Caco-2 (cell line): Measurements from ENCODE around the gene USH2A. TPM values are rescaled to one million over a fixed set of nuclear protein-coding genes. Genes with fewer than 3 reads are reported as not detected.

Experiments used
- BruUV-seq: library from RNA; stranded (reverse); fragments of 400-500 nt; replicated peaks from 2 replicates; lab custom pipeline; 2021; lab: Mats Ljungman, UMichigan
- CTCF ChIA-PET: fragments of 300-600 bp; sonication (Branson Sonifier 250); formaldehyde crosslinking; loops from one replicate; lab custom pipeline; 2022; ENCODE audit warnings: antibody characterized with exemption; lab: Charles Lee
- POLR2A ChIA-PET: fragments of 300-600 bp; sonication (Branson Sonifier 250); formaldehyde crosslinking; loops from one replicate; lab custom pipeline; 2022; ENCODE audit warnings: antibody characterized with exemption; lab: Charles Lee
- DNase-seq, 2 experiments: peaks; one replicate each; pipeline versions ENCODE4 v3.0.0 to v3.0.0-alpha.2; 2020 to 2022
- H3K27me3 ChIP-seq: replicated peaks from 2 replicates; pipeline ENCODE4 v1.6.0; 2011; ENCODE audit warnings: low read length; ENCODE audit not compliant: control insufficient read depth, insufficient read depth
- H3K36me3 ChIP-seq: 2 replicates; pipeline ENCODE4 v1.5.1; 2011; ENCODE audit warnings: low read length; ENCODE audit not compliant: control insufficient read depth, insufficient read depth
- H3K4me1 ChIP-seq: fragments of 250-450 bp; sonication (Bioruptor Pico); 2 replicates; pipeline ENCODE4 v1.5.1; 2020; ENCODE audit warnings: mild to moderate bottlenecking
- H3K4me3 ChIP-seq: 2 replicates; pipeline ENCODE4 v1.5.1; 2011; ENCODE audit warnings: low read depth, mild to moderate bottlenecking, control low read depth, low read length
- H3K9me3 ChIP-seq: fragments of 250-450 bp; sonication (Bioruptor Pico); 2 replicates; pipeline ENCODE4 v1.5.1; 2020; ENCODE audit warnings: mild to moderate bottlenecking, moderate library complexity
- H3K27ac Mint-ChIP-seq: one replicate; pipeline ENCODE4 v1.8.0; 2022; ENCODE audit warnings: mixed read lengths; ENCODE audit not compliant: unreplicated experiment
- H3K27me3 Mint-ChIP-seq: one replicate; pipeline ENCODE4 v1.8.0; 2022; ENCODE audit warnings: mixed read lengths; ENCODE audit not compliant: insufficient read depth, unreplicated experiment
- H3K36me3 Mint-ChIP-seq: one replicate; pipeline ENCODE4 v1.8.0; 2022; ENCODE audit warnings: mild to moderate bottlenecking, mixed read lengths; ENCODE audit not compliant: insufficient read depth, unreplicated experiment
- H3K4me1 Mint-ChIP-seq: one replicate; pipeline ENCODE4 v1.8.0; 2022; ENCODE audit warnings: low read depth, mixed read lengths; ENCODE audit not compliant: unreplicated experiment
- H3K4me3 Mint-ChIP-seq: one replicate; pipeline ENCODE4 v1.8.0; 2022; ENCODE audit warnings: mild to moderate bottlenecking, moderate library complexity, mixed read lengths; ENCODE audit not compliant: unreplicated experiment
- H3K9me3 Mint-ChIP-seq: one replicate; pipeline ENCODE4 v1.8.0; 2022; ENCODE audit warnings: mixed read lengths; ENCODE audit not compliant: unreplicated experiment
- CTCF ChIP-seq, 2 experiments: fragments of 200-600 bp in 1 of 2; IDR thresholded peaks; 1 replicate in 1 of 2; 2 replicates in 1 of 2; pipeline versions ENCODE4 v1.5.1 to v1.8.0; 2011 to 2022; ENCODE audit warnings: antibody characterized with exemption in 1 of 2, control low read depth in 1 of 2, inconsistent platforms in 1 of 2, low read depth in 1 of 2, low read length in 1 of 2, mild to moderate bottlenecking in 1 of 2, moderate library complexity in 1 of 2; ENCODE audit not compliant: insufficient read depth in 1 of 2, severe bottlenecking in 1 of 2, unreplicated experiment in 1 of 2
- intact Hi-C: fragments of 100-400 bp; cut with micrococcal nuclease; formaldehyde crosslinking; loops from one replicate; pipeline ENCODE4 v1.10.0; 2022; ENCODE audit not compliant: unreplicated experiment
- total RNA-seq: library from RNA; stranded (reverse); gene quantifications from 2 replicates; pipeline ENCODE4 v1.2.3, GENCODE V29; 2022

The USH2A gene
- total RNA-seq, 1 experiment from 2014 or later: 0.11 TPM

- H3K36me3 Mint-ChIP-seq: no peaks in the 10 kb centered on the region
- H3K4me3 Mint-ChIP-seq: no peak overlapping the region
- Histone ChIP-seq H3K36me3 (no peaks in the 10 kb centered on the region), H3K4me1 (no peaks in the 10 kb centered on the region), H3K4me3 (no peak overlapping the region), H3K9me3 (no peaks in the 10 kb centered on the region), H3K27me3 (no peaks in the 10 kb centered on the region; the same call in 1 of the 2 replicates)
- ChIA-PET CTCF (no interaction called here), POLR2A (no interaction called here)
- no peak for TF ChIP-seq CTCF (IDR thresholded peaks at IDR 0.05; ENCODE audit: insufficient read depth in 1 of 2, low read depth in 1 of 2, low read length in 1 of 2, severe bottlenecking in 1 of 2, unreplicated experiment in 1 of 2)
- no peak overlapping the region for H3K27ac Mint-ChIP-seq
- no peaks in the 10 kb centered on the region for H3K9me3 Mint-ChIP-seq
- no peaks in the 10 kb centered on the region for H3K4me1 Mint-ChIP-seq
- intact Hi-C loops: no loop called here
- H3K27me3 Mint-ChIP-seq: no peaks in the 10 kb centered on the region
- no peak for DNase-seq
- no TSS peak for BruUV-seq
Measured at GRCh38 chr1:216410026-216410425, 13.2 kb downstream of the USH2A start.

- H3K27ac Mint-ChIP-seq: no peak overlapping the region
- no peaks in the 10 kb centered on the region for H3K27me3 Mint-ChIP-seq
- no peaks in the 10 kb centered on the region for H3K4me1 Mint-ChIP-seq
- no TSS peak for BruUV-seq
- no peaks in the 10 kb centered on the region for H3K27me3 ChIP-seq
- no peaks in the 10 kb centered on the region for H3K4me1 ChIP-seq
- TF ChIP-seq CTCF (IDR thresholded peaks at IDR 0.05; ENCODE audit: insufficient read depth in 1 of 2, low read depth in 1 of 2, low read length in 1 of 2, severe bottlenecking in 1 of 2, unreplicated experiment in 1 of 2): no peak
- H3K4me3 ChIP-seq: no peak overlapping the region
- H3K9me3 ChIP-seq: no peaks in the 10 kb centered on the region
- no peaks in the 10 kb centered on the region for H3K36me3 Mint-ChIP-seq
- no peaks in the 10 kb centered on the region for H3K9me3 Mint-ChIP-seq
- POLR2A ChIA-PET: no interaction called here
- no peak overlapping the region for H3K4me3 Mint-ChIP-seq
- no peaks in the 10 kb centered on the region for H3K36me3 ChIP-seq
- CTCF ChIA-PET: no interaction called here
- no peak for DNase-seq
- intact Hi-C loops: no loop called here
Measured at GRCh38 chr1:216390956-216391355, 32.3 kb downstream of the USH2A start.

- no peaks in the 10 kb centered on the region for H3K27me3 Mint-ChIP-seq
- Histone ChIP-seq H3K27me3 (no peaks in the 10 kb centered on the region), H3K4me3 (no peak overlapping the region), H3K9me3 (no peaks in the 10 kb centered on the region), H3K36me3 (no peaks in the 10 kb centered on the region), H3K4me1 (no peaks in the 10 kb centered on the region)
- H3K4me1 Mint-ChIP-seq: no peaks in the 10 kb centered on the region
- no peak for TF ChIP-seq CTCF (IDR thresholded peaks at IDR 0.05; ENCODE audit: insufficient read depth in 1 of 2, low read depth in 1 of 2, low read length in 1 of 2, severe bottlenecking in 1 of 2, unreplicated experiment in 1 of 2)
- no peaks in the 10 kb centered on the region for H3K36me3 Mint-ChIP-seq
- H3K27ac Mint-ChIP-seq: no peak overlapping the region
- ChIA-PET POLR2A (no interaction called here), CTCF (no interaction called here)
- intact Hi-C loops: no loop called here
- DNase-seq: no peak
- no peak overlapping the region for H3K4me3 Mint-ChIP-seq
- no TSS peak for BruUV-seq
- no peaks in the 10 kb centered on the region for H3K9me3 Mint-ChIP-seq
Measured at GRCh38 chr1:216389774-216390173, 33.5 kb downstream of the USH2A start.
